ENCODE measurements around the gene CTSZ.

DNA sequence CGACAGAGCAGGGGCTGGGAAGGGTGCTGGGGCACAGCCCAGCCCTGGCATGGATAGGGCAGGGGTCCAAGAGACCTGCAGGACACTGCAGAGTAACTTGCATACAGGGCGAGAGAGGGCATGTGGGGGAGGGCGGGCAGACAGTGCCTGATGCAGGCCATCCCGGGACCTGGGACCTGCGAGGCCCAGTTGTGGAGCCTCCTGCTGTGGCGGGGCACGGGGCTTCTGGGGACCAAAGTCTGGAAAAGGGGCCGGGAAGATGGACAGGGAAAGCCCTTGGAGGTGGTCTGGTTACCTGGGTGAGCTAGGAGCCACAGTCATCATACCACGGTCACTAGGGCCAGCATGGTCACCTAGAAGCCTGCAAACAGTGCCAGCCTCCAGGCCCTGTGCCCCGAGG is 11.8 kb upstream of the CTSZ start:
- TF ChIP-seq, protein P1, sequence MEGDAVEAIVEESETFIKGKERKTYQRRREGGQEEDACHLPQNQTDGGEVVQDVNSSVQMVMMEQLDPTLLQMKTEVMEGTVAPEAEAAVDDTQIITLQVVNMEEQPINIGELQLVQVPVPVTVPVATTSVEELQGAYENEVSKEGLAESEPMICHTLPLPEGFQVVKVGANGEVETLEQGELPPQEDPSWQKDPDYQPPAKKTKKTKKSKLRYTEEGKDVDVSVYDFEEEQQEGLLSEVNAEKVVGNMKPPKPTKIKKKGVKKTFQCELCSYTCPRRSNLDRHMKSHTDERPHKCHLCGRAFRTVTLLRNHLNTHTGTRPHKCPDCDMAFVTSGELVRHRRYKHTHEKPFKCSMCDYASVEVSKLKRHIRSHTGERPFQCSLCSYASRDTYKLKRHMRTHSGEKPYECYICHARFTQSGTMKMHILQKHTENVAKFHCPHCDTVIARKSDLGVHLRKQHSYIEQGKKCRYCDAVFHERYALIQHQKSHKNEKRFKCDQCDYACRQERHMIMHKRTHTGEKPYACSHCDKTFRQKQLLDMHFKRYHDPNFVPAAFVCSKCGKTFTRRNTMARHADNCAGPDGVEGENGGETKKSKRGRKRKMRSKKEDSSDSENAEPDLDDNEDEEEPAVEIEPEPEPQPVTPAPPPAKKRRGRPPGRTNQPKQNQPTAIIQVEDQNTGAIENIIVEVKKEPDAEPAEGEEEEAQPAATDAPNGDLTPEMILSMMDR (IDR thresholded peaks at IDR 0.05) = no peak
- TF ChIP-seq, protein P2, sequence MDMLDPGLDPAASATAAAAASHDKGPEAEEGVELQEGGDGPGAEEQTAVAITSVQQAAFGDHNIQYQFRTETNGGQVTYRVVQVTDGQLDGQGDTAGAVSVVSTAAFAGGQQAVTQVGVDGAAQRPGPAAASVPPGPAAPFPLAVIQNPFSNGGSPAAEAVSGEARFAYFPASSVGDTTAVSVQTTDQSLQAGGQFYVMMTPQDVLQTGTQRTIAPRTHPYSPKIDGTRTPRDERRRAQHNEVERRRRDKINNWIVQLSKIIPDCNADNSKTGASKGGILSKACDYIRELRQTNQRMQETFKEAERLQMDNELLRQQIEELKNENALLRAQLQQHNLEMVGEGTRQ (CRISPR knock-in tag; IDR thresholded peaks at IDR 0.05) = no peak
- TF ChIP-seq TP53 (CRISPR knock-in tag; IDR thresholded peaks at IDR 0.05) = no peak
- TF ChIP-seq, protein P3, sequence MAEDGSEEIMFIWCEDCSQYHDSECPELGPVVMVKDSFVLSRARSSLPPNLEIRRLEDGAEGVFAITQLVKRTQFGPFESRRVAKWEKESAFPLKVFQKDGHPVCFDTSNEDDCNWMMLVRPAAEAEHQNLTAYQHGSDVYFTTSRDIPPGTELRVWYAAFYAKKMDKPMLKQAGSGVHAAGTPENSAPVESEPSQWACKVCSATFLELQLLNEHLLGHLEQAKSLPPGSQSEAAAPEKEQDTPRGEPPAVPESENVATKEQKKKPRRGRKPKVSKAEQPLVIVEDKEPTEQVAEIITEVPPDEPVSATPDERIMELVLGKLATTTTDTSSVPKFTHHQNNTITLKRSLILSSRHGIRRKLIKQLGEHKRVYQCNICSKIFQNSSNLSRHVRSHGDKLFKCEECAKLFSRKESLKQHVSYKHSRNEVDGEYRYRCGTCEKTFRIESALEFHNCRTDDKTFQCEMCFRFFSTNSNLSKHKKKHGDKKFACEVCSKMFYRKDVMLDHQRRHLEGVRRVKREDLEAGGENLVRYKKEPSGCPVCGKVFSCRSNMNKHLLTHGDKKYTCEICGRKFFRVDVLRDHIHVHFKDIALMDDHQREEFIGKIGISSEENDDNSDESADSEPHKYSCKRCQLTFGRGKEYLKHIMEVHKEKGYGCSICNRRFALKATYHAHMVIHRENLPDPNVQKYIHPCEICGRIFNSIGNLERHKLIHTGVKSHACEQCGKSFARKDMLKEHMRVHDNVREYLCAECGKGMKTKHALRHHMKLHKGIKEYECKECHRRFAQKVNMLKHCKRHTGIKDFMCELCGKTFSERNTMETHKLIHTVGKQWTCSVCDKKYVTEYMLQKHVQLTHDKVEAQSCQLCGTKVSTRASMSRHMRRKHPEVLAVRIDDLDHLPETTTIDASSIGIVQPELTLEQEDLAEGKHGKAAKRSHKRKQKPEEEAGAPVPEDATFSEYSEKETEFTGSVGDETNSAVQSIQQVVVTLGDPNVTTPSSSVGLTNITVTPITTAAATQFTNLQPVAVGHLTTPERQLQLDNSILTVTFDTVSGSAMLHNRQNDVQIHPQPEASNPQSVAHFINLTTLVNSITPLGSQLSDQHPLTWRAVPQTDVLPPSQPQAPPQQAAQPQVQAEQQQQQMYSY (CRISPR knock-in tag; IDR thresholded peaks at IDR 0.05) = no peak
- TF ChIP-seq, protein P4, sequence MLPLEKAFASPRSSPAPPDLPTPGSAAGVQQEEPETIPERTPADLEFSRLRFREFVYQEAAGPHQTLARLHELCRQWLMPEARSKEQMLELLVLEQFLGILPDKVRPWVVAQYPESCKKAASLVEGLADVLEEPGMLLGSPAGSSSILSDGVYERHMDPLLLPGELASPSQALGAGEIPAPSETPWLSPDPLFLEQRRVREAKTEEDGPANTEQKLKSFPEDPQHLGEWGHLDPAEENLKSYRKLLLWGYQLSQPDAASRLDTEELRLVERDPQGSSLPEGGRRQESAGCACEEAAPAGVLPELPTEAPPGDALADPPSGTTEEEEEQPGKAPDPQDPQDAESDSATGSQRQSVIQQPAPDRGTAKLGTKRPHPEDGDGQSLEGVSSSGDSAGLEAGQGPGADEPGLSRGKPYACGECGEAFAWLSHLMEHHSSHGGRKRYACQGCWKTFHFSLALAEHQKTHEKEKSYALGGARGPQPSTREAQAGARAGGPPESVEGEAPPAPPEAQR (CRISPR knock-in tag; IDR thresholded peaks at IDR 0.05) = no peak
